HG02970 (cell line): ENCODE measurements around the gene MALAT1.
"Not testable (repeated sequence)": the region's sequence is repeated elsewhere in the genome, so short reads cannot be mapped to it uniquely, and the experiment has no call there.

ENCODE experiments used
- ATAC-seq: cut with Tn5 transposase; IDR thresholded peaks from one replicate; pipeline ENCODE4 v1.9.1; 2021; ENCODE audit warnings: mild to moderate bottlenecking, moderate library complexity, moderate number of reproducible peaks; ENCODE audit not compliant: unreplicated experiment, low FRiP score

The MALAT1 gene

DNA sequence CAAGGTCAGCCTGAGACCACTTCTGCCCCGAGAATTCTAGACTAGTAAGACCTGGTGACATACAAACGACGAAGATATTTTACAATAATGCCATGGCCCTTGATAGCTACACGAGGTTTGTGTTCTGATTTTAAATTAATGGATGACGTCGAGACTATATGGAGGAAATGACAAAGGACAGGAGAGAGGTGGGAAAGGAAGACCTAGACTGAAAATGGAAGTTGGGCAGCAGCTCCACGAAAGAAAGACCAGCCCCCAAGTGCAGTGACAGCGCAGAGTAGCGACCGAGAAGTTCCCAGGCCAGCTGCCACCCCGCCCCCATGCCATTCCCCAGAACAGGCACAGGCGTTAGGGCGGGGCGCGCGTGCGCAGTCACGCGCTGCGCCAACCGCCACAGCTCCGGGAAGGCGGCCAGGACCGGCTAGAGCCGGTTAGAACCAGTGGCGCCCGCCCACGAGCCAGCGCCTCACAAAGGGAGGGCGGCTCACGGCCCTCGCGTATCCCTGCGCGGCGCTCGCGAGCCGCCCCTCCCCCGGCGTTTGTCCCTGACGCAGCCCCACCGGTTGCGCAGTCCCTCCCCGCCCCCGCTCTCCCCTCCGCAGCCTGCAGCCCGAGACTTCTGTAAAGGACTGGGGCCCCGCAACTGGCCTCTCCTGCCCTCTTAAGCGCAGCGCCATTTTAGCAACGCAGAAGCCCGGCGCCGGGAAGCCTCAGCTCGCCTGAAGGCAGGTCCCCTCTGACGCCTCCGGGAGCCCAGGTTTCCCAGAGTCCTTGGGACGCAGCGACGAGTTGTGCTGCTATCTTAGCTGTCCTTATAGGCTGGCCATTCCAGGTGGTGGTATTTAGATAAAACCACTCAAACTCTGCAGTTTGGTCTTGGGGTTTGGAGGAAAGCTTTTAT, 1.5 kb upstream of the MALAT1 start:
- peak; percentile 58 for ATAC-seq

DNA sequence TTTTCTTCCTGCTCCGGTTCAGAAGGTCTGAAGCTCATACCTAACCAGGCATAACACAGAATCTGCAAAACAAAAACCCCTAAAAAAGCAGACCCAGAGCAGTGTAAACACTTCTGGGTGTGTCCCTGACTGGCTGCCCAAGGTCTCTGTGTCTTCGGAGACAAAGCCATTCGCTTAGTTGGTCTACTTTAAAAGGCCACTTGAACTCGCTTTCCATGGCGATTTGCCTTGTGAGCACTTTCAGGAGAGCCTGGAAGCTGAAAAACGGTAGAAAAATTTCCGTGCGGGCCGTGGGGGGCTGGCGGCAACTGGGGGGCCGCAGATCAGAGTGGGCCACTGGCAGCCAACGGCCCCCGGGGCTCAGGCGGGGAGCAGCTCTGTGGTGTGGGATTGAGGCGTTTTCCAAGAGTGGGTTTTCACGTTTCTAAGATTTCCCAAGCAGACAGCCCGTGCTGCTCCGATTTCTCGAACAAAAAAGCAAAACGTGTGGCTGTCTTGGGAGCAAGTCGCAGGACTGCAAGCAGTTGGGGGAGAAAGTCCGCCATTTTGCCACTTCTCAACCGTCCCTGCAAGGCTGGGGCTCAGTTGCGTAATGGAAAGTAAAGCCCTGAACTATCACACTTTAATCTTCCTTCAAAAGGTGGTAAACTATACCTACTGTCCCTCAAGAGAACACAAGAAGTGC, 661 bp upstream of the MALAT1 start:
- no peak for ATAC-seq

DNA sequence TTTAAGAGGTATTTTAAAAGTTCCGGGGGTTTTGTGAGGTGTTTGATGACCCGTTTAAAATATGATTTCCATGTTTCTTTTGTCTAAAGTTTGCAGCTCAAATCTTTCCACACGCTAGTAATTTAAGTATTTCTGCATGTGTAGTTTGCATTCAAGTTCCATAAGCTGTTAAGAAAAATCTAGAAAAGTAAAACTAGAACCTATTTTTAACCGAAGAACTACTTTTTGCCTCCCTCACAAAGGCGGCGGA, 193 bp upstream of the MALAT1 start:
- no peak for ATAC-seq

DNA sequence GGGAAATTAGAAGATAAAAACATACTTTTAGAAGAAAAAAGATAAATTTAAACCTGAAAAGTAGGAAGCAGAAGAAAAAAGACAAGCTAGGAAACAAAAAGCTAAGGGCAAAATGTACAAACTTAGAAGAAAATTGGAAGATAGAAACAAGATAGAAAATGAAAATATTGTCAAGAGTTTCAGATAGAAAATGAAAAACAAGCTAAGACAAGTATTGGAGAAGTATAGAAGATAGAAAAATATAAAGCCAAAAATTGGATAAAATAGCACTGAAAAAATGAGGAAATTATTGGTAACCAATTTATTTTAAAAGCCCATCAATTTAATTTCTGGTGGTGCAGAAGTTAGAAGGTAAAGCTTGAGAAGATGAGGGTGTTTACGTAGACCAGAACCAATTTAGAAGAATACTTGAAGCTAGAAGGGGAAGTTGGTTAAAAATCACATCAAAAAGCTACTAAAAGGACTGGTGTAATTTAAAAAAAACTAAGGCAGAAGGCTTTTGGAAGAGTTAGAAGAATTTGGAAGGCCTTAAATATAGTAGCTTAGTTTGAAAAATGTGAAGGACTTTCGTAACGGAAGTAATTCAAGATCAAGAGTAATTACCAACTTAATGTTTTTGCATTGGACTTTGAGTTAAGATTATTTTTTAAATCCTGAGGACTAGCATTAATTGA, 1.0 kb downstream of the MALAT1 start:
- no peak for ATAC-seq

DNA sequence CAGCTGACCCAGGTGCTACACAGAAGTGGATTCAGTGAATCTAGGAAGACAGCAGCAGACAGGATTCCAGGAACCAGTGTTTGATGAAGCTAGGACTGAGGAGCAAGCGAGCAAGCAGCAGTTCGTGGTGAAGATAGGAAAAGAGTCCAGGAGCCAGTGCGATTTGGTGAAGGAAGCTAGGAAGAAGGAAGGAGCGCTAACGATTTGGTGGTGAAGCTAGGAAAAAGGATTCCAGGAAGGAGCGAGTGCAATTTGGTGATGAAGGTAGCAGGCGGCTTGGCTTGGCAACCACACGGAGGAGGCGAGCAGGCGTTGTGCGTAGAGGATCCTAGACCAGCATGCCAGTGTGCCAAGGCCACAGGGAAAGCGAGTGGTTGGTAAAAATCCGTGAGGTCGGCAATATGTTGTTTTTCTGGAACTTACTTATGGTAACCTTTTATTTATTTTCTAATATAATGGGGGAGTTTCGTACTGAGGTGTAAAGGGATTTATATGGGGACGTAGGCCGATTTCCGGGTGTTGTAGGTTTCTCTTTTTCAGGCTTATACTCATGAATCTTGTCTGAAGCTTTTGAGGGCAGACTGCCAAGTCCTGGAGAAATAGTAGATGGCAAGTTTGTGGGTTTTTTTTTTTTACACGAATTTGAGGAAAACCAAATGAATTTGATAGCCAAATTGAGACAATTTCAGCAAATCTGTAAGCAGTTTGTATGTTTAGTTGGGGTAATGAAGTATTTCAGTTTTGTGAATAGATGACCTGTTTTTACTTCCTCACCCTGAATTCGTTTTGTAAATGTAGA, 1.7 kb downstream of the MALAT1 start:
- ATAC-seq: no peak

DNA sequence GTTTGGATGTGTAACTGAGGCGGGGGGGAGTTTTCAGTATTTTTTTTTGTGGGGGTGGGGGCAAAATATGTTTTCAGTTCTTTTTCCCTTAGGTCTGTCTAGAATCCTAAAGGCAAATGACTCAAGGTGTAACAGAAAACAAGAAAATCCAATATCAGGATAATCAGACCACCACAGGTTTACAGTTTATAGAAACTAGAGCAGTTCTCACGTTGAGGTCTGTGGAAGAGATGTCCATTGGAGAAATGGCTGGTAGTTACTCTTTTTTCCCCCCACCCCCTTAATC, 2.3 kb downstream of the MALAT1 start:
- ATAC-seq: no peak

DNA sequence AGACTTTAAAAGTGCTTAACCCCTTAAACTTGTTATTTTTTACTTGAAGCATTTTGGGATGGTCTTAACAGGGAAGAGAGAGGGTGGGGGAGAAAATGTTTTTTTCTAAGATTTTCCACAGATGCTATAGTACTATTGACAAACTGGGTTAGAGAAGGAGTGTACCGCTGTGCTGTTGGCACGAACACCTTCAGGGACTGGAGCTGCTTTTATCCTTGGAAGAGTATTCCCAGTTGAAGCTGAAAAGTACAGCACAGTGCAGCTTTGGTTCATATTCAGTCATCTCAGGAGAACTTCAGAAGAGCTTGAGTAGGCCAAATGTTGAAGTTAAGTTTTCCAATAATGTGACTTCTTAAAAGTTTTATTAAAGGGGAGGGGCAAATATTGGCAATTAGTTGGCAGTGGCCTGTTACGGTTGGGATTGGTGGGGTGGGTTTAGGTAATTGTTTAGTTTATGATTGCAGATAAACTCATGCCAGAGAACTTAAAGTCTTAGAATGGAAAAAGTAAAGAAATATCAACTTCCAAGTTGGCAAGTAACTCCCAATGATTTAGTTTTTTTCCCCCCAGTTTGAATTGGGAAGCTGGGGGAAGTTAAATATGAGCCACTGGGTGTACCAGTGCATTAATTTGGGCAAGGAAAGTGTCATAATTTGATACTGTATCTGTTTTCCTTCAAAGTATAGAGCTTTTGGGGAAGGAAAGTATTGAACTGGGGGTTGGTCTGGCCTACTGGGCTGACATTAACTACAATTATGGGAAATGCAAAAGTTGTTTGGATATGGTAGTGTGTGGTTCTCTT, 2.8 kb downstream of the MALAT1 start:
- ATAC-seq: no peak

DNA sequence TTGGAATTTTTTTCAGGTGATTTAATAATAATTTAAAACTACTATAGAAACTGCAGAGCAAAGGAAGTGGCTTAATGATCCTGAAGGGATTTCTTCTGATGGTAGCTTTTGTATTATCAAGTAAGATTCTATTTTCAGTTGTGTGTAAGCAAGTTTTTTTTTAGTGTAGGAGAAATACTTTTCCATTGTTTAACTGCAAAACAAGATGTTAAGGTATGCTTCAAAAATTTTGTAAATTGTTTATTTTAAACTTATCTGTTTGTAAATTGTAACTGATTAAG, 3.4 kb downstream of the MALAT1 start:
- ATAC-seq: no peak

DNA sequence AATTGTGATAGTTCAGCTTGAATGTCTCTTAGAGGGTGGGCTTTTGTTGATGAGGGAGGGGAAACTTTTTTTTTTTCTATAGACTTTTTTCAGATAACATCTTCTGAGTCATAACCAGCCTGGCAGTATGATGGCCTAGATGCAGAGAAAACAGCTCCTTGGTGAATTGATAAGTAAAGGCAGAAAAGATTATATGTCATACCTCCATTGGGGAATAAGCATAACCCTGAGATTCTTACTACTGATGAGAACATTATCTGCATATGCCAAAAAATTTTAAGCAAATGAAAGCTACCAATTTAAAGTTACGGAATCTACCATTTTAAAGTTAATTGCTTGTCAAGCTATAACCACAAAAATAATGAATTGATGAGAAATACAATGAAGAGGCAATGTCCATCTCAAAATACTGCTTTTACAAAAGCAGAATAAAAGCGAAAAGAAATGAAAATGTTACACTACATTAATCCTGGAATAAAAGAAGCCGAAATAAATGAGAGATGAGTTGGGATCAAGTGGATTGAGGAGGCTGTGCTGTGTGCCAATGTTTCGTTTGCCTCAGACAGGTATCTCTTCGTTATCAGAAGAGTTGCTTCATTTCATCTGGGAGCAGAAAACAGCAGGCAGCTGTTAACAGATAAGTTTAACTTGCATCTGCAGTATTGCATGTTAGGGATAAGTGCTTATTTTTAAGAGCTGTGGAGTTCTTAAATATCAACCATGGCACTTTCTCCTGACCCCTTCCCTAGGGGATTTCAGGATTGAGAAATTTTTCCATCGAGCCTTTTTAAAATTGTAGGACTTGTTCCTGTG, 3.9 kb downstream of the MALAT1 start:
- ATAC-seq: no peak

DNA sequence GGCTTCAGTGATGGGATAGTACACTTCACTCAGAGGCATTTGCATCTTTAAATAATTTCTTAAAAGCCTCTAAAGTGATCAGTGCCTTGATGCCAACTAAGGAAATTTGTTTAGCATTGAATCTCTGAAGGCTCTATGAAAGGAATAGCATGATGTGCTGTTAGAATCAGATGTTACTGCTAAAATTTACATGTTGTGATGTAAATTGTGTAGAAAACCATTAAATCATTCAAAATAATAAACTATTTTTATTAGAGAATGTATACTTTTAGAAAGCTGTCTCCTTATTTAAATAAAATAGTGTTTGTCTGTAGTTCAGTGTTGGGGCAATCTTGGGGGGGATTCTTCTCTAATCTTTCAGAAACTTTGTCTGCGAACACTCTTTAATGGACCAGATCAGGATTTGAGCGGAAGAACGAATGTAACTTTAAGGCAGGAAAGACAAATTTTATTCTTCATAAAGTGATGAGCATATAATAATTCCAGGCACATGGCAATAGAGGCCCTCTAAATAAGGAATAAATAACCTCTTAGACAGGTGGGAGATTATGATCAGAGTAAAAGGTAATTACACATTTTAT, 4.6 kb downstream of the MALAT1 start:
- ATAC-seq: no peak

DNA sequence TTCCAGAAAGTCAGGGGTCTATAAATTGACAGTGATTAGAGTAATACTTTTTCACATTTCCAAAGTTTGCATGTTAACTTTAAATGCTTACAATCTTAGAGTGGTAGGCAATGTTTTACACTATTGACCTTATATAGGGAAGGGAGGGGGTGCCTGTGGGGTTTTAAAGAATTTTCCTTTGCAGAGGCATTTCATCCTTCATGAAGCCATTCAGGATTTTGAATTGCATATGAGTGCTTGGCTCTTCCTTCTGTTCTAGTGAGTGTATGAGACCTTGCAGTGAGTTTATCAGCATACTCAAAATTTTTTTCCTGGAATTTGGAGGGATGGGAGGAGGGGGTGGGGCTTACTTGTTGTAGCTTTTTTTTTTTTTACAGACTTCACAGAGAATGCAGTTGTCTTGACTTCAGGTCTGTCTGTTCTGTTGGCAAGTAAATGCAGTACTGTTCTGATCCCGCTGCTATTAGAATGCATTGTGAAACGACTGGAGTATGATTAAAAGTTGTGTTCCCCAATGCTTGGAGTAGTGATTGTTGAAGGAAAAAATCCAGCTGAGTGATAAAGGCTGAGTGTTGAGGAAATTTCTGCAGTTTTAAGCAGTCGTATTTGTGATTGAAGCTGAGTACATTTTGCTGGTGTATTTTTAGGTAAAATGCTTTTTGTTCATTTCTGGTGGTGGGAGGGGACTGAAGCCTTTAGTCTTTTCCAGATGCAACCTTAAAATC, 5.3 kb downstream of the MALAT1 start:
- no peak for ATAC-seq

DNA sequence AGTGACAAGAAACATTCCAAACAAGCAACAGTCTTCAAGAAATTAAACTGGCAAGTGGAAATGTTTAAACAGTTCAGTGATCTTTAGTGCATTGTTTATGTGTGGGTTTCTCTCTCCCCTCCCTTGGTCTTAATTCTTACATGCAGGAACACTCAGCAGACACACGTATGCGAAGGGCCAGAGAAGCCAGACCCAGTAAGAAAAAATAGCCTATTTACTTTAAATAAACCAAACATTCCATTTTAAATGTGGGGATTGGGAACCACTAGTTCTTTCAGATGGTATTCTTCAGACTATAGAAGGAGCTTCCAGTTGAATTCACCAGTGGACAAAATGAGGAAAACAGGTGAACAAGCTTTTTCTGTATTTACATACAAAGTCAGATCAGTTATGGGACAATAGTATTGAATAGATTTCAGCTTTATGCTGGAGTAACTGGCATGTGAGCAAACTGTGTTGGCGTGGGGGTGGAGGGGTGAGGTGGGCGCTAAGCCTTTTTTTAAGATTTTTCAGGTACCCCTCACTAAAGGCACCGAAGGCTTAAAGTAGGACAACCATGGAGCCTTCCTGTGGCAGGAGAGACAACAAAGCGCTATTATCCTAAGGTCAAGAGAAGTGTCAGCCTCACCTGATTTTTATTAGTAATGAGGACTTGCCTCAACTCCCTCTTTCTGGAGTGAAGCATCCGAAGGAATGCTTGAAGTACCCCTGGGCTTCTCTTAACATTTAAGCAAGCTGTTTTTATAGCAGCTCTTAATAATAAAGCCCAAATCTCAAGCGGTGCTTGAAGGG, 6.0 kb downstream of the MALAT1 start:
- no peak for ATAC-seq

DNA sequence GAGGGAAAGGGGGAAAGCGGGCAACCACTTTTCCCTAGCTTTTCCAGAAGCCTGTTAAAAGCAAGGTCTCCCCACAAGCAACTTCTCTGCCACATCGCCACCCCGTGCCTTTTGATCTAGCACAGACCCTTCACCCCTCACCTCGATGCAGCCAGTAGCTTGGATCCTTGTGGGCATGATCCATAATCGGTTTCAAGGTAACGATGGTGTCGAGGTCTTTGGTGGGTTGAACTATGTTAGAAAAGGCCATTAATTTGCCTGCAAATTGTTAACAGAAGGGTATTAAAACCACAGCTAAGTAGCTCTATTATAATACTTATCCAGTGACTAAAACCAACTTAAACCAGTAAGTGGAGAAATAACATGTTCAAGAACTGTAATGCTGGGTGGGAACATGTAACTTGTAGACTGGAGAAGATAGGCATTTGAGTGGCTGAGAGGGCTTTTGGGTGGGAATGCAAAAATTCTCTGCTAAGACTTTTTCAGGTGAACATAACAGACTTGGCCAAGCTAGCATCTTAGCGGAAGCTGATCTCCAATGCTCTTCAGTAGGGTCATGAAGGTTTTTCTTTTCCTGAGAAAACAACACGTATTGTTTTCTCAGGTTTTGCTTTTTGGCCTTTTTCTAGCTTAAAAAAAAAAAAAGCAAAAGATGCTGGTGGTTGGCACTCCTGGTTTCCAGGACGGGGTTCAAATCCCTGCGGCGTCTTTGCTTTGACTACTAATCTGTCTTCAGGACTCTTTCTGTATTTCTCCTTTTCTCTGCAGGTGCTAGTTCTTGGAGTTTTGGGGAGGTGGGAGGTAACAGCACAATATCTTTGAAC, 6.8 kb downstream of the MALAT1 start:
- no peak for ATAC-seq

DNA sequence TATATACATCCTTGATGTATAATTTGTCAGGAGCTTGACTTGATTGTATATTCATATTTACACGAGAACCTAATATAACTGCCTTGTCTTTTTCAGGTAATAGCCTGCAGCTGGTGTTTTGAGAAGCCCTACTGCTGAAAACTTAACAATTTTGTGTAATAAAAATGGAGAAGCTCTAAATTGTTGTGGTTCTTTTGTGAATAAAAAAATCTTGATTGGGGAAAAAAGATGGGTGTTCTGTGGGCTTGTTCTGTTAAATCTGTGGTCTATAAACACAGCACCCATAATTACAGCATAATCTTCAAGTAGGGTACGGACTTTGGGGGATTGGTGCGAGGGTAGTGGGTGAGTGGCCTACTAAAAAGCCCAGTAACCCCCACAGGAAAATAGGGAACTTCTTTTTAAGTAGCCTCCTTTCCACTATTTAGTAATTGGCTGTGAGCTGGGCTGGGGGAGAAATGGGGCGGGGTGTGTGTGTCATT, 7.5 kb downstream of the MALAT1 start:
- ATAC-seq: no peak

DNA sequence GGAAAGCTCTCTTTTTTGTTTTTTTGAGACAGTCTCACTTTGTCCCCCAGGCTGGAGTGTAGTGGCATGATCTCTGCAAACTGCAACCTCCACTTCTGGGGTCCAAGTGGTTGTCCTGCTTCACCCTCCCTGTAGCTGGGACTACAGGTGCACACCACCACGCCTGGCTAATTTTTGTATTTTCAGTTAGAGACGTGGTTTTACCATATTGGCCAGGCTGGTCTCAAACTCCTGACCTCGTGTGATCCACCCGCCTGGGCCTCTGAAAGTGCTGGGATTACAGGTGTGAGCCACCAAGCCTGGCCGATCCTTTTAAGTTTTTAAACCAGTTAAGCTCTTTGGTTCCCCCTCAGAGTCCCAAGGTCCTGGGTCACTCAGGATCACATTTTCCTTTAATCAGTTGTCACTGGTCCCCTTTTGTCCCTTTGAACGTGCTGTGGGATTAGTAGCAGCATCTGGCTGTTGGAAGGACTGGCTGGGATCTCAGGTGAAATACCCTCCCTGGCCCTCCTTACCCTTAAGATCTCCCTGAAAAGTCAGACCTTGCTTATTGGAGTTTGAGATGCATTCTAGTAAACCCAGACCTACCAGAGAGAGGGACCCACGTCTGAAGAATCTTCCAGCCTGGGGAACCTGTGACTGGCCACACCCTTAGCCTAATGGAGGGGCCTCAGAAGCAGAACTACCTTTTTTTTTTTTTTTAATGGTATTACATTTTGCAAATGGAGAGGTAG, 8.1 kb downstream of the MALAT1 start:
- peak; percentile 19 for ATAC-seq

DNA sequence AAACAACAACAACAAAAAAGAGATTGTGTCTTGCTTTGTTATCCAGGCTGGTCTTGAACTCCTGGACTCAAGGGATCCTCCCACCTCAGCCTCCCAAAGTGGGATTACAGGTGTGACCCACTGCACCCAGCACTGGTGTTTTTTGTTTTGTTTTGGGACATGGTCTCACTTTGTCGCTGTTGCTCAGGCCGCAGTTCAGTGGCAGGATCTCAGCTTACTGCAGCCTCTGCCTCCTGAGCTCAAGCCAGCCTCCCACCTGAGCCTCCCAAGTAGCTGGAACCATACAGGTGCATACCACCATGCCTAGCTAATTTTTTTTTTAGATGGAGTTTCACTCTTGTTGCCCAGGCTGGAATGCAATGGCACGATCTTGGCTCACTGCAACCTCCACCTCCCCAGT, 13.5 kb downstream of the MALAT1 start:
- not testable (repeated sequence) for ATAC-seq
